Measurements from ENCODE around the gene GLYATL3.

GLYATL3 gene

DNA sequence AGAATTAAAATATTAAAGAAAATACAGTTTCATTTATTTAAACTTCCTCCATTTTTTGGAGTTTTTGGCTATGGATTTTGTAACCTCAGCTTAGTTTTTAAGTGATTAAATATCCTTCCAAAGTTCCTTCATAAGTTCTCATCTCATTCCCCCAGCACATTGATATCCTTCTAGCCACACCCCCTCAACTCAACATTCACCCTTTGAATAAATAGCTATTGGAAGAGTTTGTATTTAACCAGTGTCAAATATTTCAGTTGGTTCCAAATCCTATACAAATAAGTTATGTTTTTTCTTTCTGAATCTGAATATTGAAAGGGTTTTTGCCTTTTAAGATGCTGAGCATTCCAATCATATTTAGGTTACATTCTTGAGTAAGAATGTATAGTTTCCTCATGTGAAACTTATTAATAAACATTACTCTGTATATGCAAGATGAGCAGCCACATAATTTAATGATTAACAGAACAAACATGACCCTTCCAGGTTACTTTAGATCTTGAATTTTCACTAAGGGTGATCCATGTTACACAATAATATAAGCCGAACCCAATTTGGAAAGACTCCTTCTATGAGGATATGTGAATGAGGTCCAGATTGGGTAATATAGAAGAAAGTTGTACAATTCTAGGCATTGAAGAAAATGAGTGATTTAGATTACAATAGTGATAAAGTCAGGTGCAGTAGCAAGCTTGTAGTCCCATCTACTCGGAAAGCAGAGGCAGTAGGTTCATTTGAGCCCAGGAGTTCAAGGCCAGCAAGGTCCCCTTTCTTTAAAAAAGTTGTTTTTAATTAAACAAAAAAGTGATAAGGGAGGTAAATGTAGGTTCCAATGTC, 13.6 kb downstream of the GLYATL3 start:
- Histone ChIP-seq H3K4me1 (no peaks in the 10 kb centered on the region), H3K4me2 (no peak overlapping the region), H3K27ac (no peak overlapping the region)

GRCh38 chr6:49514571-49515484, 15.1 kb downstream of the GLYATL3 start:
- Histone ChIP-seq H4K20me1 (no peaks in the 10 kb centered on the region), H3K27me3 (no peaks in the 10 kb centered on the region), H3K4me2 (no peak overlapping the region), H3K4me3 (no peak overlapping the region), H3K36me3 (no peaks in the 10 kb centered on the region), H3K9ac (no peak overlapping the region), H3K27ac (no peak overlapping the region), H3K9me3 (no peaks in the 10 kb centered on the region), H3K4me1 (no peaks in the 10 kb centered on the region)
- TF ChIP-seq Cebpa-rat (IDR thresholded peaks at IDR 0.05), result no peak

More for the DNA sequence above, 13.6 kb downstream of the GLYATL3 start:
- H3K4me3 ChIP-seq, result no peak overlapping the region
- no peak overlapping the region for H3K9ac ChIP-seq
- no peaks in the 10 kb centered on the region for H3K9me3 ChIP-seq
- no peaks in the 10 kb centered on the region for H4K20me1 ChIP-seq
- H3K36me3 ChIP-seq, result no peaks in the 10 kb centered on the region
- H3K27me3 ChIP-seq, result no peaks in the 10 kb centered on the region
- TF ChIP-seq Cebpa-rat (IDR thresholded peaks at IDR 0.05), result no peak

GRCh38 chr6:49515485-49516146, 15.9 kb downstream of the GLYATL3 start:
- Histone ChIP-seq H3K4me2 (no peak overlapping the region), H3K9ac (no peak overlapping the region), H3K27ac (no peak overlapping the region), H4K20me1 (no peaks in the 10 kb centered on the region), H3K4me3 (no peak overlapping the region), H3K4me1 (no peaks in the 10 kb centered on the region), H3K27me3 (no peaks in the 10 kb centered on the region), H3K9me3 (no peaks in the 10 kb centered on the region), H3K36me3 (no peaks in the 10 kb centered on the region)
- TF ChIP-seq Cebpa-rat (IDR thresholded peaks at IDR 0.05), result no peak

DNA sequence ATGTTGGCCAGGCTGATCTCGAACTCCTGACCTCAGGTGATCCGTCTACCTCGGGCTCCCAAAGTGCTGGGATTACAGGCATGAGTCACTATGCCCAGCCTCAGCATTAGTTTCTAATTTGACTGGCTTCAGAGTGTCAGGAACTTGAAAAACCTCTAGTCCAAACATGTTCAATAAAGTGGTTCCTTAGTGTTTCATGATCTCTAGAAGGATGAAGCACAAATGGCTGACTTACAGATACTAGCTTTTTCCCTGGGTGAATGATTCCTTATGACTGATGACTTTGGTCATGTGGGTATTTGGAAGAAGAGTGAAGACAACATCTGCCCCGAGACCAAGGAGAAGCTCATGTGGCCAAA, 16.4 kb downstream of the GLYATL3 start:
- TF ChIP-seq Cebpa-rat (IDR thresholded peaks at IDR 0.05), result no peak
- Histone ChIP-seq H3K9ac (no peak overlapping the region), H3K36me3 (no peaks in the 10 kb centered on the region)

DNA sequence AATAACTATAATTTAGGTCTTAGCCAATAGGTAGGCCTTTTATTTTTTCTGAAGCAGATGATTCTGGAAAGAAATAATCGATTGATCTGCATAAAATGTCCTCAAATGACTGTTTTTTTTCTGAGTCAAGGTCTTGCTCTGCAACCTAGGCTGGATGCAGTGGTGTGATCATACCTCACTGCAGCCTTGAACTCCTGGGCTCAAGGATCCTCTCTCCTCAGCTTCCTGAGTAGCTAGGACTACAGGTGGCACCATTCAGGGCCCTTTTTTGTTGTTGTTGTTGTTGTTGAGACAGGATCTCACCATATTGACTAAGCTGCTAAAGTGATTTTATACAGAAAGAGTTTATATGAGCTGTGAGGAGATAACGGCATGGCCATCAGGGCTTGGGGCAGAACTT, 18.2 kb downstream of the GLYATL3 start:
- no peak for TF ChIP-seq Cebpa-rat (IDR thresholded peaks at IDR 0.05)
- H3K9me3 ChIP-seq, result no peaks in the 10 kb centered on the region
- H4K20me1 ChIP-seq, result no peaks in the 10 kb centered on the region
- no peak overlapping the region for H3K4me2 ChIP-seq
- H3K4me3 ChIP-seq, result no peak overlapping the region
- H3K36me3 ChIP-seq, result no peaks in the 10 kb centered on the region
- H3K27ac ChIP-seq, result no peak overlapping the region
- H3K9ac ChIP-seq, result no peak overlapping the region
- H3K27me3 ChIP-seq, result no peaks in the 10 kb centered on the region
- no peaks in the 10 kb centered on the region for H3K4me1 ChIP-seq

More for the DNA sequence above, 16.4 kb downstream of the GLYATL3 start:
- Histone ChIP-seq H3K4me2 (no peak overlapping the region), H3K27ac (no peak overlapping the region), H3K4me1 (no peaks in the 10 kb centered on the region), H4K20me1 (no peaks in the 10 kb centered on the region), H3K4me3 (no peak overlapping the region), H3K9me3 (no peaks in the 10 kb centered on the region), H3K27me3 (no peaks in the 10 kb centered on the region)

- no peaks in the 10 kb centered on the region for H3K27me3 ChIP-seq
- H3K4me3 ChIP-seq, result no peak overlapping the region
- H3K4me1 ChIP-seq, result no peaks in the 10 kb centered on the region
- H3K9ac ChIP-seq, result no peak overlapping the region
- no peaks in the 10 kb centered on the region for H3K36me3 ChIP-seq
- H3K4me2 ChIP-seq, result no peak overlapping the region
- no peaks in the 10 kb centered on the region for H3K9me3 ChIP-seq
- TF ChIP-seq Cebpa-rat (IDR thresholded peaks at IDR 0.05), result no peak
- H3K27ac ChIP-seq, result no peak overlapping the region
- H4K20me1 ChIP-seq, result no peaks in the 10 kb centered on the region
Measured at GRCh38 chr6:49519660-49520059, 19.9 kb downstream of the GLYATL3 start.

DNA sequence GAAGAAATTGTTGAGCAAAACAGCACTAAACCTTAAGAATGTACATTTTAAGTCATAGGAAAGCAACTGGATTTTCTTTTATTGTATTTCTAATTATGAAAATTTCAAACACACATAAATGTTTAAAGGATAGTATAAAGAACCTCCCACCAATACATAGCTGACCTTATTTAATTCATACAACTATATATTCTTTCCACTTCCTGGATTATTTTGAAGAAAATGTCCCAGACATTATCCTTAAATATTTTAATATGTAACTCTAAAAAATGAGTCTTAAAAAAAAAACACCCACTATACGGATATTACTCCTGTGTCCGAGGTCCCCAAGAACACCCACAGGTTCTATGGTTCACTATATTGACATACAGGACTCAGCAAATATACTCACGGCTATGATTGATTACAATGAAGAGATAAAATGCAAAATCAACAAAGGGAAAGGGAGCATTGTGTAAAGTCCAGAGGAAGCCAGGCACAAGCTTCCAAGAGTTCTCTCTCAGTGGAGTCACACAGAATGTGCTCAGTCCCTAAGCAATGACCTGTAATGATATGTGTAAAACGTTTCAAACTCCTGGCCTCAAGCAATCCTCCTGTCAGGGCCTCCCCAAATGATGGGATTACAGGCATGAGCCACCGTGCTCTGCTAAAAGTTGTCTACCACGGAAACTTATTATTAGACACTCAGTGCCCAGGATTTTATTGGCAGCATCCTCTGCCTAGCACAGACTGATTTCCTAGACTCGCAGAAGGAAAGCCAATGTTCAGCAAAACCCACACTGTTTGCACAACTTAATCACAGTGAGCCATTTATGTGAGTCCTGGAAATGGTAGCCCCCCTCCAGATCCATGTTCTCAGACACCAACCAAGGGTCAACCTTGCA, 23.2 kb downstream of the GLYATL3 start:
- Histone ChIP-seq H3K4me1 (no peaks in the 10 kb centered on the region), H3K4me2 (no peak overlapping the region), H3K4me3 (no peak overlapping the region), H3K36me3 (no peaks in the 10 kb centered on the region), H3K9me3 (no peaks in the 10 kb centered on the region), H3K27me3 (no peaks in the 10 kb centered on the region), H3K27ac (no peak overlapping the region), H3K9ac (no peak overlapping the region), H4K20me1 (no peaks in the 10 kb centered on the region)
- no peak for TF ChIP-seq Cebpa-rat (IDR thresholded peaks at IDR 0.05)

DNA sequence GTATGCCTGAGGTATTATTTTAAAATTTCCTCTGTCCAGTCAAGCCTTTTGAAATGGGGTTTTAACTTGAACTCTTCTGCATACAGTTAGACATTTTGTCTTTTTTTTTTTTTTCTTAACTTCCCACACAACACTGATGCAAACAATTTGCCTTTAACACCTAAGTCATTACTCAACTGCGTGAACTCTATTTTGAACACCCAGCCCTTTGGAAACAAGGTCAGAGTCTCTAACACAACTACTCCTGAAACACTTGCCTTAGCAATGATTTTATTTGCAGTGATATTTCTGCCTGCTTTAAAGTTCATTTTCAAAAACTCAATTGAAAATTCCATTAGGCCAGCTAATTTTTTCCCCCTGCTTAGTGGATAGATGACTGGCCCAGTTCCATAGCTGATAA, 24.2 kb downstream of the GLYATL3 start:
- H3K27me3 ChIP-seq, result no peaks in the 10 kb centered on the region
- no peaks in the 10 kb centered on the region for H4K20me1 ChIP-seq
- H3K4me1 ChIP-seq, result no peaks in the 10 kb centered on the region
- H3K27ac ChIP-seq, result no peak overlapping the region
- no peak for TF ChIP-seq Cebpa-rat (IDR thresholded peaks at IDR 0.05)
- no peak overlapping the region for H3K4me2 ChIP-seq
- H3K4me3 ChIP-seq, result no peak overlapping the region
- no peaks in the 10 kb centered on the region for H3K9me3 ChIP-seq
- no peaks in the 10 kb centered on the region for H3K36me3 ChIP-seq
- no peak overlapping the region for H3K9ac ChIP-seq

- H3K4me2 ChIP-seq, result no peak overlapping the region
- no peaks in the 10 kb centered on the region for H3K4me1 ChIP-seq
- no peak for TF ChIP-seq Cebpa-rat (IDR thresholded peaks at IDR 0.05)
- H3K4me3 ChIP-seq, result no peak overlapping the region
- no peaks in the 10 kb centered on the region for H3K36me3 ChIP-seq
- no peak overlapping the region for H3K9ac ChIP-seq
- no peaks in the 10 kb centered on the region for H3K9me3 ChIP-seq
- H3K27ac ChIP-seq, result no peak overlapping the region
- H4K20me1 ChIP-seq, result no peaks in the 10 kb centered on the region
- H3K27me3 ChIP-seq, result no peaks in the 10 kb centered on the region
Measured at GRCh38 chr6:49524541-49524940, 24.8 kb downstream of the GLYATL3 start.
